GM12878 (cell line): Measurements from ENCODE around the gene IRX4. TPM values are rescaled to one million over a fixed set of nuclear protein-coding genes. Genes with fewer than 3 reads are reported as not detected.

Experiments used
- ATAC-seq: fragments of 200-7000 bp; cut with Tn5 transposase; 3 replicates; pipeline ENCODE4 v1.9.1; 2020; ENCODE audit warnings: mild to moderate bottlenecking, moderate library complexity
- BruUV-seq: library from RNA; stranded (reverse); fragments of 400-500 nt; replicated peaks from 2 replicates; lab custom pipeline; 2021; lab: Mats Ljungman, UMichigan
- CTCF ChIA-PET: fragments of 300-600 bp; sonication (Branson Sonifier 250); formaldehyde crosslinking; extraction: SDS; loops from one replicate; lab custom pipeline; 2021; ENCODE audit warnings: inconsistent platforms; lab: Yijun Ruan, JAX
- POLR2A ChIA-PET: fragments of 350-600 bp; formaldehyde crosslinking; extraction: SDS; loops from one replicate; lab custom pipeline; 2021; ENCODE audit warnings: inconsistent platforms; lab: Charles Lee
- RAD21 ChIA-PET: fragments of 300-600 bp; sonication (Branson Sonifier 250); formaldehyde crosslinking; loops from one replicate; lab custom pipeline; 2023; ENCODE audit warnings: antibody characterized with exemption; ENCODE audit not compliant: unreplicated experiment; lab: Charles Lee
- SMC1A ChIA-PET: fragments of 300-600 bp; sonication (Branson Sonifier 250); formaldehyde crosslinking; loops from one replicate; lab custom pipeline; 2023; ENCODE audit not compliant: unreplicated experiment, uncharacterized antibody; lab: Charles Lee
- DNase-seq: peaks from one replicate; pipeline ENCODE4 v3.0.0-alpha.2; 2011; ENCODE audit warnings: low read depth, low spot score
- FAIRE-seq: peaks from 3 replicates; lab custom pipeline; 2011; peaks lifted over from hg19 to GRCh38; lab: Jason Lieb, UNC
- H2AFZ ChIP-seq: 2 replicates; pipeline ENCODE4 v1.6.0; 2011; ENCODE audit warnings: low read depth, low read length, control low read depth; ENCODE audit not compliant: control insufficient read depth
- H3K27ac ChIP-seq: 2 replicates; pipeline ENCODE4 v1.5.1; 2011; ENCODE audit warnings: control low read depth; ENCODE audit not compliant: control insufficient read depth, insufficient read depth
- H3K27me3 ChIP-seq, 2 experiments: replicated peaks in 1 of 2; 2 replicates each; pipeline versions ENCODE4 v1.6.0 to v1.6.1; 2011; ENCODE audit warnings: low read length in 1 of 2; ENCODE audit not compliant: control insufficient read depth in 2 of 2, insufficient read depth in 2 of 2
- H3K36me3 ChIP-seq, 2 experiments: 2 replicates each; pipeline ENCODE4 v1.5.1; 2011; ENCODE audit warnings: low read length in 1 of 2; ENCODE audit not compliant: control insufficient read depth in 2 of 2, insufficient read depth in 2 of 2
- H3K4me1 ChIP-seq: 2 replicates; pipeline ENCODE4 v1.6.1; 2011; ENCODE audit warnings: mild to moderate bottlenecking, low read length, moderate library complexity, mixed read lengths; ENCODE audit not compliant: control insufficient read depth, insufficient read depth
- H3K4me2 ChIP-seq: 2 replicates; pipeline ENCODE4 v1.6.0; 2011; ENCODE audit warnings: control low read depth; ENCODE audit not compliant: control insufficient read depth, insufficient read depth
- H3K4me3 ChIP-seq: fragments of 200-600 bp; sonication (generic); 2 replicates; pipeline ENCODE4 v1.5.1; 2016
- H3K79me2 ChIP-seq: 2 replicates; pipeline ENCODE4 v1.6.0; 2011; ENCODE audit warnings: low read length; ENCODE audit not compliant: control insufficient read depth, insufficient read depth
- H3K9ac ChIP-seq: 2 replicates; pipeline ENCODE4 v1.8.0; 2011; ENCODE audit warnings: low read length, control low read depth, mixed read lengths; ENCODE audit not compliant: control insufficient read depth, insufficient read depth
- H3K9me3 ChIP-seq: replicated peaks from 3 replicates; pipeline ENCODE4 v1.5.1; 2011; ENCODE audit warnings: mild to moderate bottlenecking, low read length; ENCODE audit not compliant: control insufficient read depth, insufficient read depth
- H4K20me1 ChIP-seq: 2 replicates; pipeline ENCODE4 v1.6.0; 2011; ENCODE audit not compliant: control insufficient read depth, insufficient read depth
- ATF7 ChIP-seq: fragments of 450-650 bp; IDR thresholded peaks from 2 replicates; pipeline ENCODE4 v1.6.1; 2016; ENCODE audit warnings: low read depth, mild to moderate bottlenecking
- CEBPZ ChIP-seq: fragments of 150-350 bp; IDR thresholded peaks from 2 replicates; pipeline ENCODE4 v1.6.1; 2016; ENCODE audit warnings: low read depth, low read length
- FOXK2 ChIP-seq: fragments of 450-650 bp; IDR thresholded peaks from 2 replicates; pipeline ENCODE4 v1.6.1; 2017; ENCODE audit warnings: mild to moderate bottlenecking, moderate library complexity
- IRF3 ChIP-seq: fragments of 450-650 bp; IDR thresholded peaks from 2 replicates; pipeline ENCODE4 v1.6.1; 2014; ENCODE audit warnings: mild to moderate bottlenecking
- JUNB ChIP-seq: IDR thresholded peaks from 2 replicates; pipeline ENCODE4 v1.6.1; 2016; ENCODE audit warnings: antibody characterized with exemption, mild to moderate bottlenecking
- MEF2B ChIP-seq: fragments of 450-650 bp; IDR thresholded peaks from 2 replicates; pipeline ENCODE4 v1.6.1; 2018; ENCODE audit warnings: mild to moderate bottlenecking, moderate library complexity; ENCODE audit not compliant: partially characterized antibody, poor library complexity, severe bottlenecking
- MYC ChIP-seq: IDR thresholded peaks from 2 replicates; pipeline ENCODE4 v1.6.1; 2011; ENCODE audit warnings: mild to moderate bottlenecking, low read length, moderate library complexity, inconsistent platforms; ENCODE audit not compliant: insufficient read depth, insufficient replicate concordance, insufficient read length, severe bottlenecking
- PAX5 ChIP-seq: IDR thresholded peaks from 2 replicates; pipeline ENCODE4 v1.6.1; 2011; ENCODE audit warnings: low read depth, low read length, borderline replicate concordance
- POLR2AphosphoS5 ChIP-seq: IDR thresholded peaks from 2 replicates; pipeline ENCODE4 v1.6.1; 2011; ENCODE audit warnings: mild to moderate bottlenecking, low read length, inconsistent platforms
- SREBF1 ChIP-seq: IDR thresholded peaks from 2 replicates; pipeline ENCODE4 v1.6.1; 2012; ENCODE audit warnings: mild to moderate bottlenecking, low read length
- TARDBP ChIP-seq: IDR thresholded peaks from 2 replicates; pipeline ENCODE4 v1.6.1; 2016; ENCODE audit warnings: borderline replicate concordance
- YY1 ChIP-seq: IDR thresholded peaks from 2 replicates; pipeline ENCODE4 v1.6.1; 2011; ENCODE audit warnings: low read depth, mild to moderate bottlenecking, low read length
- WGBS: methylation state at CpG from one replicate; pipeline ENCODE4 v1.1.6; 2016; ENCODE audit warnings: low lambda C conversion rate; ENCODE audit not compliant: insufficient replicate concordance, insufficient coverage; ENCODE audit errors: missing lambda C conversion rate; 5-methylcytosine and 5-hydroxymethylcytosine counted together
- in situ Hi-C: fragments of 300-500 bp; cut with MboI; formaldehyde crosslinking; loops from 9 replicates; pipeline ENCODE4 v1.14.3; 2018; ENCODE audit warnings: mixed read lengths
- intact Hi-C: fragments of 100-400 bp; cut with micrococcal nuclease; formaldehyde crosslinking; loops from one replicate; pipeline ENCODE4 v1.14.2; 2022; ENCODE audit not compliant: unreplicated experiment
- polyA plus RNA-seq, 11 experiments: library from polyadenylated mRNA; depleted of rRNA in 4 of 11; unstranded in 6 of 11; stranded (reverse) in 5 of 11; fragments of >200 nt; fragmentation: Nextera tagmentation in 4 of 11; fragmentation: Illumina TruSeq in 1 of 11; extraction: Ambion mirVana in 4 of 11; extraction: Trizol in 1 of 11; gene quantifications; 1 replicate in 1 of 11; 2 replicates in 10 of 11; pipeline versions ENCODE4 v1.2.1 to v1.2.3, GENCODE V29; 2011 to 2016; ENCODE audit warnings: inconsistent platforms in 2 of 11, missing spikeins in 2 of 11, low read depth in 1 of 11
- total RNA-seq, 4 experiments: library from RNA; depleted of rRNA in 3 of 4; stranded (reverse); fragments of >200 nt in 3 of 4; fragmentation: Illumina TruSeq in 1 of 4; extraction: Trizol in 1 of 4; gene quantifications; 2 replicates each; pipeline versions ENCODE4 v1.2.1 to v1.2.3, GENCODE V29; 2013 to 2021
- TF ChIP-seq, protein P1 (sequence below): fragments of 450-650 bp; IDR thresholded peaks from 2 replicates; pipeline ENCODE4 v1.6.1; 2017; ENCODE audit warnings: mild to moderate bottlenecking, moderate library complexity

The IRX4 gene
- total and polyA plus RNA-seq, 10 of the 15 experiments (the other 5 are each of a cell fraction or from before 2014, with no cell fraction given), result not detected

- 30% methylated on average over 25 of the region's 25 CpGs for WGBS
- TF ChIP-seq MEF2B (no peak), IRF3 (no peak), PAX5 (no peak), CEBPZ (no peak), SREBF1 (no peak), FOXK2 (no peak), TARDBP (no peak), ATF7 (no peak), YY1 (no peak), MYC (no peak), POLR2AphosphoS5 (no peak), JUNB (no peak)
- TF ChIP-seq, protein P1, sequence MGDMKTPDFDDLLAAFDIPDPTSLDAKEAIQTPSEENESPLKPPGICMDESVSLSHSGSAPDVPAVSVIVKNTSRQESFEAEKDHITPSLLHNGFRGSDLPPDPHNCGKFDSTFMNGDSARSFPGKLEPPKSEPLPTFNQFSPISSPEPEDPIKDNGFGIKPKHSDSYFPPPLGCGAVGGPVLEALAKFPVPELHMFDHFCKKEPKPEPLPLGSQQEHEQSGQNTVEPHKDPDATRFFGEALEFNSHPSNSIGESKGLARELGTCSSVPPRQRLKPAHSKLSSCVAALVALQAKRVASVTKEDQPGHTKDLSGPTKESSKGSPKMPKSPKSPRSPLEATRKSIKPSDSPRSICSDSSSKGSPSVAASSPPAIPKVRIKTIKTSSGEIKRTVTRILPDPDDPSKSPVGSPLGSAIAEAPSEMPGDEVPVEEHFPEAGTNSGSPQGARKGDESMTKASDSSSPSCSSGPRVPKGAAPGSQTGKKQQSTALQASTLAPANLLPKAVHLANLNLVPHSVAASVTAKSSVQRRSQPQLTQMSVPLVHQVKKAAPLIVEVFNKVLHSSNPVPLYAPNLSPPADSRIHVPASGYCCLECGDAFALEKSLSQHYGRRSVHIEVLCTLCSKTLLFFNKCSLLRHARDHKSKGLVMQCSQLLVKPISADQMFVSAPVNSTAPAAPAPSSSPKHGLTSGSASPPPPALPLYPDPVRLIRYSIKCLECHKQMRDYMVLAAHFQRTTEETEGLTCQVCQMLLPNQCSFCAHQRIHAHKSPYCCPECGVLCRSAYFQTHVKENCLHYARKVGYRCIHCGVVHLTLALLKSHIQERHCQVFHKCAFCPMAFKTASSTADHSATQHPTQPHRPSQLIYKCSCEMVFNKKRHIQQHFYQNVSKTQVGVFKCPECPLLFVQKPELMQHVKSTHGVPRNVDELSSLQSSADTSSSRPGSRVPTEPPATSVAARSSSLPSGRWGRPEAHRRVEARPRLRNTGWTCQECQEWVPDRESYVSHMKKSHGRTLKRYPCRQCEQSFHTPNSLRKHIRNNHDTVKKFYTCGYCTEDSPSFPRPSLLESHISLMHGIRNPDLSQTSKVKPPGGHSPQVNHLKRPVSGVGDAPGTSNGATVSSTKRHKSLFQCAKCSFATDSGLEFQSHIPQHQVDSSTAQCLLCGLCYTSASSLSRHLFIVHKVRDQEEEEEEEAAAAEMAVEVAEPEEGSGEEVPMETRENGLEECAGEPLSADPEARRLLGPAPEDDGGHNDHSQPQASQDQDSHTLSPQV, result no peak
- POLR2A ChIA-PET, result no interaction called here
- RAD21 ChIA-PET, result no interaction called here
- H3K4me2 ChIP-seq, result no peak overlapping the region
- H3K27ac ChIP-seq, result no peak overlapping the region
- H3K4me3 ChIP-seq, result no peak overlapping the region
- FAIRE-seq (no peak), ATAC-seq (no peak), DNase-seq (no peak)
- no peak overlapping the region for H3K9ac ChIP-seq
- in situ Hi-C loops (no loop called here), intact Hi-C loops (no loop called here)
- no peaks in the 10 kb centered on the region for H3K4me1 ChIP-seq
- no peaks in the 10 kb centered on the region for H4K20me1 ChIP-seq
- no peaks in the 10 kb centered on the region for H3K9me3 ChIP-seq
- H3K36me3 ChIP-seq, result no peaks in the 10 kb centered on the region
- CTCF ChIA-PET, result no interaction called here
- no peaks in the 10 kb centered on the region for H3K79me2 ChIP-seq
- no TSS peak for BruUV-seq
- H3K27me3 ChIP-seq, result no peaks in the 10 kb centered on the region; a peak in 1 of 4 replicates
- SMC1A ChIA-PET, result no interaction called here
- no peak overlapping the region for H2AFZ ChIP-seq
Observed at GRCh38 chr5:1925111-1926070, 42.7 kb upstream of the IRX4 start.
